ENCODE results near the gene MBD3L3. TPM values are rescaled to one million over a fixed set of nuclear protein-coding genes. Genes with fewer than 3 reads are reported as not detected.

Gene MBD3L3
- total and polyA plus RNA-seq, 4 donors = not detected

- no peaks in the 10 kb centered on the region for H3K27me3 ChIP-seq (ENCODE audit: control insufficient read depth, insufficient read depth, low read length)
- 100% methylated on average over 4 of the region's 15 CpGs for WGBS (ENCODE audit: insufficient coverage)
- H3K9me3 ChIP-seq (ENCODE audit: control insufficient read depth, insufficient read depth, low read length) = peaks cover 25% of the 10 kb centered on the region
- H3K4me1 ChIP-seq (ENCODE audit: control insufficient read depth, insufficient read depth, low read length) = no peaks in the 10 kb centered on the region
- no peak overlapping the region for H3K27ac ChIP-seq (ENCODE audit: low read depth, low read length)
- peaks cover 58% of the 10 kb centered on the region for H3K36me3 ChIP-seq (ENCODE audit: control insufficient read depth, insufficient read depth, low read length)
- no peak overlapping the region for H3K4me3 ChIP-seq (ENCODE audit: low read depth, low read length)
- peak in 1 of 6 donors; percentile 13 for DNase-seq (ENCODE audit: low read depth in 4 of 6, low spot score in 6 of 6)
These were observed 24.8 kb upstream of the MBD3L3 start for GRCh38 chr19:7083076-7083956.

- Histone ChIP-seq H3K27ac (ENCODE audit: low read depth, low read length) (no peak overlapping the region), H3K4me1 (ENCODE audit: control insufficient read depth, insufficient read depth, low read length) (no peaks in the 10 kb centered on the region), H3K4me3 (ENCODE audit: low read depth, low read length) (no peak overlapping the region), H3K36me3 (ENCODE audit: control insufficient read depth, insufficient read depth, low read length) (peaks cover 87% of the 10 kb centered on the region), H3K27me3 (ENCODE audit: control insufficient read depth, insufficient read depth, low read length) (no peaks in the 10 kb centered on the region), H3K9me3 (ENCODE audit: control insufficient read depth, insufficient read depth, low read length) (peaks cover 22% of the 10 kb centered on the region)
- 100% methylated on average over 1 of the region's 2 CpGs for WGBS (ENCODE audit: insufficient coverage)
- DNase-seq (ENCODE audit: low read depth in 4 of 6, low spot score in 6 of 6) = no peak
These were observed 19.5 kb upstream of the MBD3L3 start for GRCh38 chr19:7078008-7078407.

- Histone ChIP-seq H3K4me1 (ENCODE audit: control insufficient read depth, insufficient read depth, low read length) (no peaks in the 10 kb centered on the region), H3K27me3 (ENCODE audit: control insufficient read depth, insufficient read depth, low read length) (no peaks in the 10 kb centered on the region), H3K4me3 (ENCODE audit: low read depth, low read length) (no peak overlapping the region), H3K9me3 (ENCODE audit: control insufficient read depth, insufficient read depth, low read length) (peaks cover 11% of the 10 kb centered on the region), H3K27ac (ENCODE audit: low read depth, low read length) (no peak overlapping the region), H3K36me3 (ENCODE audit: control insufficient read depth, insufficient read depth, low read length) (peaks cover 82% of the 10 kb centered on the region)
- WGBS (ENCODE audit: insufficient coverage) = 100% methylated on average over 4 of the region's 6 CpGs
- DNase-seq (ENCODE audit: low read depth in 4 of 6, low spot score in 6 of 6) = no peak
These were observed 17.7 kb upstream of the MBD3L3 start for GRCh38 chr19:7076151-7076550.

- Histone ChIP-seq H3K36me3 (ENCODE audit: control insufficient read depth, insufficient read depth, low read length) (peaks cover 69% of the 10 kb centered on the region), H3K4me1 (ENCODE audit: control insufficient read depth, insufficient read depth, low read length) (no peaks in the 10 kb centered on the region), H3K9me3 (ENCODE audit: control insufficient read depth, insufficient read depth, low read length) (peaks cover 6% of the 10 kb centered on the region), H3K27ac (ENCODE audit: low read depth, low read length) (no peak overlapping the region), H3K27me3 (ENCODE audit: control insufficient read depth, insufficient read depth, low read length) (no peaks in the 10 kb centered on the region), H3K4me3 (ENCODE audit: low read depth, low read length) (no peak overlapping the region)
- DNase-seq (ENCODE audit: low read depth in 4 of 6, low spot score in 6 of 6) = no peak
- 98% methylated on average over 23 of the region's 29 CpGs for WGBS (ENCODE audit: insufficient coverage)
These were observed 16.3 kb upstream of the MBD3L3 start for GRCh38 chr19:7074705-7075282.

- 95% methylated on average over 5 of the region's 6 CpGs for WGBS (ENCODE audit: insufficient coverage)
- H3K4me1 ChIP-seq (ENCODE audit: control insufficient read depth, insufficient read depth, low read length) = no peaks in the 10 kb centered on the region
- peaks cover 54% of the 10 kb centered on the region for H3K36me3 ChIP-seq (ENCODE audit: control insufficient read depth, insufficient read depth, low read length)
These were observed 14.1 kb upstream of the MBD3L3 start for GRCh38 chr19:7072541-7072940.

GRCh38 chr19:7069904-7070226 is 11.4 kb upstream of the MBD3L3 start:
- H3K4me1 ChIP-seq (ENCODE audit: control insufficient read depth, insufficient read depth, low read length) = no peaks in the 10 kb centered on the region
- peak overlapping the region; percentile 85 for H3K4me3 ChIP-seq (ENCODE audit: low read depth, low read length)
- no peaks in the 10 kb centered on the region for H3K9me3 ChIP-seq (ENCODE audit: control insufficient read depth, insufficient read depth, low read length)
- no peak for DNase-seq (ENCODE audit: low read depth in 4 of 6, low spot score in 6 of 6)
- no peaks in the 10 kb centered on the region for H3K27me3 ChIP-seq (ENCODE audit: control insufficient read depth, insufficient read depth, low read length)
- peaks cover 31% of the 10 kb centered on the region for H3K36me3 ChIP-seq (ENCODE audit: control insufficient read depth, insufficient read depth, low read length)
- peak overlapping the region; percentile 70 for H3K27ac ChIP-seq (ENCODE audit: low read depth, low read length)
- 0% methylated on average over 6 of the region's 12 CpGs for WGBS (ENCODE audit: insufficient coverage)

More at GRCh38 chr19:7072541-7072940, 14.1 kb upstream of the MBD3L3 start:
- no peaks in the 10 kb centered on the region for H3K27me3 ChIP-seq (ENCODE audit: control insufficient read depth, insufficient read depth, low read length)
- H3K4me3 ChIP-seq (ENCODE audit: low read depth, low read length) = no peak overlapping the region
- no peak overlapping the region for H3K27ac ChIP-seq (ENCODE audit: low read depth, low read length)
- H3K9me3 ChIP-seq (ENCODE audit: control insufficient read depth, insufficient read depth, low read length) = peaks cover 3% of the 10 kb centered on the region
- DNase-seq (ENCODE audit: low read depth in 4 of 6, low spot score in 6 of 6) = no peak

- Histone ChIP-seq H3K27me3 (ENCODE audit: control insufficient read depth, insufficient read depth, low read length) (no peaks in the 10 kb centered on the region), H3K27ac (ENCODE audit: low read depth, low read length) (peak within 1 kb of the TSS; percentile 70), H3K4me1 (ENCODE audit: control insufficient read depth, insufficient read depth, low read length) (no peaks in the 10 kb centered on the region), H3K4me3 (ENCODE audit: low read depth, low read length) (peak within 1 kb of the TSS; percentile 85), H3K9me3 (ENCODE audit: control insufficient read depth, insufficient read depth, low read length) (no peaks in the 10 kb centered on the region), H3K36me3 (ENCODE audit: control insufficient read depth, insufficient read depth, low read length) (peaks cover 25% of the 10 kb centered on the region)
- peak; percentile 90 to 99 (median 94) for DNase-seq (ENCODE audit: low read depth in 4 of 6, low spot score in 6 of 6)
- under 1% methylated on average over 56 of the region's 56 CpGs for WGBS (ENCODE audit: insufficient coverage)
These were observed 10.8 kb upstream of the MBD3L3 start, which contains the start of gene ZNF557 for GRCh38 chr19:7069042-7069903. TSS of gene ZNF557 (plus strand) at chr19:7069703. CDS start at chr19:7075075, 5,372 bp downstream.

- no peak overlapping the region for H3K4me3 ChIP-seq (ENCODE audit: low read depth, low read length)
- H3K36me3 ChIP-seq (ENCODE audit: control insufficient read depth, insufficient read depth, low read length) = peaks cover 19% of the 10 kb centered on the region
- 80% methylated on average over 1 of the region's 6 CpGs for WGBS (ENCODE audit: insufficient coverage)
- H3K9me3 ChIP-seq (ENCODE audit: control insufficient read depth, insufficient read depth, low read length) = no peaks in the 10 kb centered on the region
- H3K27ac ChIP-seq (ENCODE audit: low read depth, low read length) = peak overlapping the region; percentile 36
- H3K4me1 ChIP-seq (ENCODE audit: control insufficient read depth, insufficient read depth, low read length) = no peaks in the 10 kb centered on the region
- no peaks in the 10 kb centered on the region for H3K27me3 ChIP-seq (ENCODE audit: control insufficient read depth, insufficient read depth, low read length)
- DNase-seq (ENCODE audit: low read depth in 4 of 6, low spot score in 6 of 6) = no peak
These were observed 10.1 kb upstream of the MBD3L3 start for GRCh38 chr19:7068599-7068998.

GRCh38 chr19:7067716-7068115 is 9.2 kb upstream of the MBD3L3 start:
- H3K36me3 ChIP-seq (ENCODE audit: control insufficient read depth, insufficient read depth, low read length) = peaks cover 10% of the 10 kb centered on the region
- WGBS (ENCODE audit: insufficient coverage) = no CpG with 5 or more reads among the region's 2 CpGs
- no peaks in the 10 kb centered on the region for H3K9me3 ChIP-seq (ENCODE audit: control insufficient read depth, insufficient read depth, low read length)

More at GRCh38 chr19:7067716-7068115, 9.2 kb upstream of the MBD3L3 start:
- Histone ChIP-seq H3K27ac (ENCODE audit: low read depth, low read length) (no peak overlapping the region), H3K4me1 (ENCODE audit: control insufficient read depth, insufficient read depth, low read length) (no peaks in the 10 kb centered on the region), H3K4me3 (ENCODE audit: low read depth, low read length) (no peak overlapping the region), H3K27me3 (ENCODE audit: control insufficient read depth, insufficient read depth, low read length) (no peaks in the 10 kb centered on the region)
- DNase-seq (ENCODE audit: low read depth in 4 of 6, low spot score in 6 of 6) = no peak

Data from spinal cord (tissue), 10 donors.